HG02610 (cell line): ENCODE measurements around the gene C6orf132.
"Not testable (repeated sequence)": the region's sequence is repeated elsewhere in the genome, so short reads cannot be mapped to it uniquely, and the experiment has no call there.

Experiments
- ATAC-seq: cut with Tn5 transposase; IDR thresholded peaks from one replicate; pipeline ENCODE4 v1.9.1; 2021; ENCODE audit warnings: mild to moderate bottlenecking, moderate library complexity; ENCODE audit not compliant: unreplicated experiment

Gene C6orf132

GRCh38 chr6:42159431-42160024, 17.1 kb upstream of the C6orf132 start:
- ATAC-seq: no peak

GRCh38 chr6:42158631-42159030, 16.2 kb upstream of the C6orf132 start:
- ATAC-seq: no peak

- ATAC-seq: no peak
Observed at GRCh38 chr6:42158011-42158410, 15.6 kb upstream of the C6orf132 start.

- ATAC-seq: no peak
Observed at GRCh38 chr6:42156638-42157037, 14.2 kb upstream of the C6orf132 start.

GRCh38 chr6:42155293-42155692, 12.9 kb upstream of the C6orf132 start:
- no peak for ATAC-seq

- ATAC-seq: no peak
Observed at GRCh38 chr6:42154461-42155209, 12.2 kb upstream of the C6orf132 start.

- ATAC-seq: no peak
Observed at GRCh38 chr6:42153921-42154320, 11.5 kb upstream of the C6orf132 start.

- not testable (repeated sequence) for ATAC-seq
Observed at GRCh38 chr6:42152528-42153213, 10.3 kb upstream of the C6orf132 start.

- ATAC-seq: no peak
Observed at GRCh38 chr6:42152024-42152423, 9.6 kb upstream of the C6orf132 start.

GRCh38 chr6:42150254-42150653, 7.8 kb upstream of the C6orf132 start:
- ATAC-seq: no peak

- ATAC-seq: no peak
Observed at GRCh38 chr6:42148058-42148457, 5.6 kb upstream of the C6orf132 start.

GRCh38 chr6:42147138-42147562, 4.7 kb upstream of the C6orf132 start:
- ATAC-seq: no peak

GRCh38 chr6:42141603-42142117, 760 bp downstream of the C6orf132 start:
- ATAC-seq: no peak

- no peak for ATAC-seq
Observed at GRCh38 chr6:42140756-42141602, 1.4 kb downstream of the C6orf132 start.

GRCh38 chr6:42140032-42140431, 2.4 kb downstream of the C6orf132 start:
- no peak for ATAC-seq

GRCh38 chr6:42138630-42139619, 3.5 kb downstream of the C6orf132 start:
- ATAC-seq: no peak

- no peak for ATAC-seq
Observed at GRCh38 chr6:42138190-42138589, 4.2 kb downstream of the C6orf132 start.

- ATAC-seq: no peak
Observed at GRCh38 chr6:42137194-42137753, 5.1 kb downstream of the C6orf132 start.

GRCh38 chr6:42136508-42137193, 5.8 kb downstream of the C6orf132 start:
- no peak for ATAC-seq
